ENCODE data around the gene PATJ.

DNA sequence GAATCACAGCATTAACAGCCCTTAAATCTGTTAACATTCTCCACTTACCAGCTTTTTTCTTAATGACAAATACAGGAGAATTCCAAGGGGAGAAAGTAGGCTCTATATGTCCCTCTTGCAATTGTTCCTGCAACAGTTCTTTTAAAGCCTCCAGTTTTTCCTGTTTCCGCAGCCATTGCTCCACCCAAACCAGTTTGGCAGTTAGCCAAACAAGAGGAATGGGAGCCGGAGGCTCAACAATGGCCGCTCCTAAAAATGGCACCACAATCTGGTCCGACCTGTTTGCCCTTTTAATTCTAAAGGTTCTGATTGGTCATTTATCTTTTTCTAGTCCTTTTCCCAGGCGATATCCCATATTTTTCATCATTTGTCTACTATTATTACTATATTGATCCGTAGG is 438.4 kb downstream of the PATJ start:
- TF ChIP-seq, protein P1, sequence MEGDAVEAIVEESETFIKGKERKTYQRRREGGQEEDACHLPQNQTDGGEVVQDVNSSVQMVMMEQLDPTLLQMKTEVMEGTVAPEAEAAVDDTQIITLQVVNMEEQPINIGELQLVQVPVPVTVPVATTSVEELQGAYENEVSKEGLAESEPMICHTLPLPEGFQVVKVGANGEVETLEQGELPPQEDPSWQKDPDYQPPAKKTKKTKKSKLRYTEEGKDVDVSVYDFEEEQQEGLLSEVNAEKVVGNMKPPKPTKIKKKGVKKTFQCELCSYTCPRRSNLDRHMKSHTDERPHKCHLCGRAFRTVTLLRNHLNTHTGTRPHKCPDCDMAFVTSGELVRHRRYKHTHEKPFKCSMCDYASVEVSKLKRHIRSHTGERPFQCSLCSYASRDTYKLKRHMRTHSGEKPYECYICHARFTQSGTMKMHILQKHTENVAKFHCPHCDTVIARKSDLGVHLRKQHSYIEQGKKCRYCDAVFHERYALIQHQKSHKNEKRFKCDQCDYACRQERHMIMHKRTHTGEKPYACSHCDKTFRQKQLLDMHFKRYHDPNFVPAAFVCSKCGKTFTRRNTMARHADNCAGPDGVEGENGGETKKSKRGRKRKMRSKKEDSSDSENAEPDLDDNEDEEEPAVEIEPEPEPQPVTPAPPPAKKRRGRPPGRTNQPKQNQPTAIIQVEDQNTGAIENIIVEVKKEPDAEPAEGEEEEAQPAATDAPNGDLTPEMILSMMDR (IDR thresholded peaks at IDR 0.05; ENCODE audit: borderline replicate concordance, extremely low read depth, low read length, poor library complexity, severe bottlenecking), result no peak
- no peak for TF ChIP-seq EZH2 (IDR thresholded peaks at IDR 0.05; ENCODE audit: borderline replicate concordance, low read depth, low read length, severe bottlenecking)

All from DND-41 (cell line).